ENCODE data around the gene HTR3C.

- TF ChIP-seq CTCF (IDR thresholded peaks at IDR 0.05; ENCODE audit: insufficient read depth, low read length) = no peak
- no peak for TF ChIP-seq GABPA (IDR thresholded peaks at IDR 0.05; ENCODE audit: low read depth)
- no peak for TF ChIP-seq REST (IDR thresholded peaks at IDR 0.05; ENCODE audit: insufficient replicate concordance, low read depth)
- TF ChIP-seq POLR2AphosphoS5 (IDR thresholded peaks at IDR 0.05; ENCODE audit: low read depth) = no peak
Measured at GRCh38 chr3:184045995-184046394, 6.9 kb upstream of the HTR3C start.
